SK-N-SH treated with all-trans-retinoic acid at 6 μM for 48 hours (cell line): ENCODE results near the gene ARMCX5.

Source experiments
- ATAC-seq: fragments of 200-7000 bp; cut with Tn5 transposase; 3 replicates; pipeline ENCODE4 v1.9.1; 2020; ENCODE audit warnings: mild to moderate bottlenecking, moderate library complexity
- ARNTL ChIP-seq: fragments of 450-650 bp; formaldehyde crosslinking; IDR thresholded peaks from 2 replicates; pipeline ENCODE4 v1.5.0; 2020; ENCODE audit warnings: low read depth, mild to moderate bottlenecking, moderate library complexity, borderline replicate concordance
- BACH2 ChIP-seq: fragments of 250-450 bp; sonication (Bioruptor Pico); IDR thresholded peaks from 2 replicates; pipeline ENCODE4 v1.9.0; 2021; ENCODE audit warnings: mild to moderate bottlenecking, borderline replicate concordance
- CSDC2 ChIP-seq: fragments of 250-450 bp; sonication (Bioruptor Pico); IDR thresholded peaks from 2 replicates; pipeline ENCODE4 v1.5.0; 2020; ENCODE audit warnings: mild to moderate bottlenecking, moderate library complexity
- ESRRG ChIP-seq: fragments of 250-450 bp; sonication (Bioruptor Pico); IDR thresholded peaks from 2 replicates; pipeline ENCODE4 v1.6.1; 2021; ENCODE audit warnings: mild to moderate bottlenecking
- GLIS3 ChIP-seq: fragments of 250-450 bp; sonication (Bioruptor Pico); IDR thresholded peaks from 2 replicates; pipeline ENCODE4 v1.5.0; 2020; ENCODE audit warnings: mild to moderate bottlenecking, moderate library complexity
- ISL1 ChIP-seq: fragments of 250-450 bp; sonication (Bioruptor Pico); IDR thresholded peaks from 2 replicates; pipeline ENCODE4 v2.1.2; 2022; ENCODE audit warnings: mild to moderate bottlenecking, moderate library complexity
- OSR1 ChIP-seq: fragments of 250-450 bp; sonication (Bioruptor Pico); IDR thresholded peaks from 2 replicates; pipeline ENCODE4 v1.8.0; 2022; ENCODE audit warnings: moderate library complexity, mild to moderate bottlenecking, inconsistent platforms
- RARB ChIP-seq: fragments of 250-450 bp; sonication (Bioruptor Pico); IDR thresholded peaks from 2 replicates; pipeline ENCODE4 v1.8.0; 2021; ENCODE audit warnings: mild to moderate bottlenecking, moderate library complexity
- SNAI2 ChIP-seq: fragments of 250-450 bp; sonication (Bioruptor Pico); IDR thresholded peaks from 2 replicates; pipeline ENCODE4 v1.5.0; 2020; ENCODE audit warnings: mild to moderate bottlenecking, moderate library complexity
- TCF4 ChIP-seq: fragments of 250-450 bp; sonication (Bioruptor Pico); IDR thresholded peaks from 2 replicates; pipeline ENCODE4 v1.8.0; 2021; ENCODE audit warnings: mild to moderate bottlenecking, moderate library complexity, borderline replicate concordance
- TOX ChIP-seq: fragments of 250-450 bp; sonication (Bioruptor Pico); IDR thresholded peaks from 2 replicates; pipeline ENCODE4 v1.8.0; 2021; ENCODE audit warnings: mild to moderate bottlenecking, moderate library complexity, borderline replicate concordance
- ZC3H10 ChIP-seq: fragments of 250-450 bp; sonication (Bioruptor Pico); IDR thresholded peaks from 2 replicates; pipeline ENCODE4 v1.5.1; 2021; ENCODE audit warnings: mild to moderate bottlenecking, moderate library complexity
- ZFP30 ChIP-seq: fragments of 450-650 bp; formaldehyde crosslinking; IDR thresholded peaks from 2 replicates; pipeline ENCODE4 v1.5.0; 2022; ENCODE audit warnings: mild to moderate bottlenecking, moderate library complexity
- ZNF565 ChIP-seq: fragments of 450-650 bp; formaldehyde crosslinking; conservative IDR thresholded peaks from 2 replicates; pipeline ENCODE4 v1.5.0; 2020; ENCODE audit warnings: low read depth, mild to moderate bottlenecking, moderate library complexity
- ZNF8 ChIP-seq: fragments of 450-650 bp; formaldehyde crosslinking; IDR thresholded peaks from 2 replicates; pipeline ENCODE4 v1.5.0; 2020; ENCODE audit warnings: mild to moderate bottlenecking, moderate library complexity
- TF ChIP-seq, protein P1 (sequence below): fragments of 250-450 bp; sonication (Bioruptor Pico); IDR thresholded peaks from 2 replicates; pipeline ENCODE4 v1.5.0; 2020; ENCODE audit warnings: mild to moderate bottlenecking, moderate library complexity
- TF ChIP-seq, protein P2 (sequence below): fragments of 250-450 bp; sonication (Bioruptor Pico); IDR thresholded peaks from 2 replicates; pipeline ENCODE4 v1.8.0; 2020; ENCODE audit warnings: mild to moderate bottlenecking, moderate library complexity, borderline replicate concordance
- TF ChIP-seq, protein P3 (sequence below): fragments of 250-450 bp; sonication (Bioruptor Pico); IDR thresholded peaks from 2 replicates; pipeline ENCODE4 v1.5.1; 2020; ENCODE audit warnings: low read depth, mild to moderate bottlenecking, moderate library complexity
- TF ChIP-seq, protein P4 (sequence below): fragments of 250-450 bp; sonication (Bioruptor Pico); IDR thresholded peaks from 2 replicates; pipeline ENCODE4 v1.5.1; 2021; ENCODE audit warnings: mild to moderate bottlenecking, moderate library complexity
- TF ChIP-seq, protein P5 (sequence below): fragments of 250-450 bp; sonication (Bioruptor Pico); IDR thresholded peaks from 2 replicates; pipeline ENCODE4 v1.8.0; 2021; ENCODE audit warnings: low read depth, mild to moderate bottlenecking, moderate library complexity, borderline replicate concordance

Gene ARMCX5

DNA sequence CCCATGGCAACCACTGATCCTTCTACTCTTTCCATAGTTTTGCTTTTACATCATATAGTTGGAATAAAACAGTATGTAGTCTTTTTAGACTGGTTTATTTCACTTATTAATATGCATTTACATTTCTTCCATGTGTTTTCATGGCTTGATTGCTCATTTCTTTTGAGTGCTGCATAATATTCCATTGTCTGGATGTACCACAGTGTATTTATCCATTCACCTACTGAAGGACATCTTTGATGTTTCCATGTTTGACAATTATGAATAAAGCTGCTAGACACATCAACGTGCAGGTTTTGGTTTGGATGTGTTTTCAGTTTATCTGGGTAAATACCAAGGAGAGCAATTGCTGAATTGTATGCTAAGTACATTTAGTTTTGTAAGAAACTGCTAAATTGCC, 38.2 kb downstream of the ARMCX5 start:
- TF ChIP-seq OSR1 = no peak
- TF ChIP-seq TCF4 (CRISPR knock-in tag) = no peak
- TF ChIP-seq ZNF8 (CRISPR knock-in tag) = peak; percentile 97
- TF ChIP-seq GLIS3 (CRISPR knock-in tag) = no peak
- no peak for TF ChIP-seq ZC3H10
- TF ChIP-seq, protein P1, sequence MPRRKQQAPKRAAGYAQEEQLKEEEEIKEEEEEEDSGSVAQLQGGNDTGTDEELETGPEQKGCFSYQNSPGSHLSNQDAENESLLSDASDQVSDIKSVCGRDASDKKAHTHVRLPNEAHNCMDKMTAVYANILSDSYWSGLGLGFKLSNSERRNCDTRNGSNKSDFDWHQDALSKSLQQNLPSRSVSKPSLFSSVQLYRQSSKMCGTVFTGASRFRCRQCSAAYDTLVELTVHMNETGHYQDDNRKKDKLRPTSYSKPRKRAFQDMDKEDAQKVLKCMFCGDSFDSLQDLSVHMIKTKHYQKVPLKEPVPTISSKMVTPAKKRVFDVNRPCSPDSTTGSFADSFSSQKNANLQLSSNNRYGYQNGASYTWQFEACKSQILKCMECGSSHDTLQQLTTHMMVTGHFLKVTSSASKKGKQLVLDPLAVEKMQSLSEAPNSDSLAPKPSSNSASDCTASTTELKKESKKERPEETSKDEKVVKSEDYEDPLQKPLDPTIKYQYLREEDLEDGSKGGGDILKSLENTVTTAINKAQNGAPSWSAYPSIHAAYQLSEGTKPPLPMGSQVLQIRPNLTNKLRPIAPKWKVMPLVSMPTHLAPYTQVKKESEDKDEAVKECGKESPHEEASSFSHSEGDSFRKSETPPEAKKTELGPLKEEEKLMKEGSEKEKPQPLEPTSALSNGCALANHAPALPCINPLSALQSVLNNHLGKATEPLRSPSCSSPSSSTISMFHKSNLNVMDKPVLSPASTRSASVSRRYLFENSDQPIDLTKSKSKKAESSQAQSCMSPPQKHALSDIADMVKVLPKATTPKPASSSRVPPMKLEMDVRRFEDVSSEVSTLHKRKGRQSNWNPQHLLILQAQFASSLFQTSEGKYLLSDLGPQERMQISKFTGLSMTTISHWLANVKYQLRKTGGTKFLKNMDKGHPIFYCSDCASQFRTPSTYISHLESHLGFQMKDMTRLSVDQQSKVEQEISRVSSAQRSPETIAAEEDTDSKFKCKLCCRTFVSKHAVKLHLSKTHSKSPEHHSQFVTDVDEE (CRISPR knock-in tag) = no peak
- ATAC-seq = no peak

DNA sequence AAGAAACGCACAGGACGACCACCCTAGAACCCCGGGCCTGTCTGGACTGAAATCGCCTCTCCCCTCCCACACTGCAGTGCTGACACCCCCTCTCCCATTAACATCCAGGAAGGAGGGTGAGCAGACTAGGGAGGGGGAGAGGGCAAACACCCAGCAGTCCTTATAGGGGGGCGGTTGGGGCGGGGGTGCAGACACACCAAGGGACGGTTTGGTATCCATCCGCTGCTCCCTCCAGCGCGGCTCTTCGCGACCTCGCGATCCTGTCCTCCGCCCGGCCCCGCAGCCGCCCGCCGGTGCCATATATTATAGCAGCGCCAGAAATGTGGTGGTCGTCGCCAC, 51.6 kb downstream of the ARMCX5 start:
- peak; percentile 37 for ATAC-seq
- TF ChIP-seq ZC3H10 (no peak), ISL1 (CRISPR knock-in tag) (no peak), SNAI2 (CRISPR knock-in tag) (no peak), ZNF8 (CRISPR knock-in tag) (no peak), GLIS3 (CRISPR knock-in tag) (no peak), TOX (CRISPR knock-in tag) (no peak), ZFP30 (CRISPR knock-in tag) (no peak), ESRRG (CRISPR knock-in tag) (no peak), CSDC2 (CRISPR knock-in tag) (no peak), ZNF565 (CRISPR knock-in tag) (no peak)
- TF ChIP-seq, protein P2, sequence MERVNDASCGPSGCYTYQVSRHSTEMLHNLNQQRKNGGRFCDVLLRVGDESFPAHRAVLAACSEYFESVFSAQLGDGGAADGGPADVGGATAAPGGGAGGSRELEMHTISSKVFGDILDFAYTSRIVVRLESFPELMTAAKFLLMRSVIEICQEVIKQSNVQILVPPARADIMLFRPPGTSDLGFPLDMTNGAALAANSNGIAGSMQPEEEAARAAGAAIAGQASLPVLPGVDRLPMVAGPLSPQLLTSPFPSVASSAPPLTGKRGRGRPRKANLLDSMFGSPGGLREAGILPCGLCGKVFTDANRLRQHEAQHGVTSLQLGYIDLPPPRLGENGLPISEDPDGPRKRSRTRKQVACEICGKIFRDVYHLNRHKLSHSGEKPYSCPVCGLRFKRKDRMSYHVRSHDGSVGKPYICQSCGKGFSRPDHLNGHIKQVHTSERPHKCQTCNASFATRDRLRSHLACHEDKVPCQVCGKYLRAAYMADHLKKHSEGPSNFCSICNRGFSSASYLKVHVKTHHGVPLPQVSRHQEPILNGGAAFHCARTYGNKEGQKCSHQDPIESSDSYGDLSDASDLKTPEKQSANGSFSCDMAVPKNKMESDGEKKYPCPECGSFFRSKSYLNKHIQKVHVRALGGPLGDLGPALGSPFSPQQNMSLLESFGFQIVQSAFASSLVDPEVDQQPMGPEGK = no peak
- TF ChIP-seq, protein P3, sequence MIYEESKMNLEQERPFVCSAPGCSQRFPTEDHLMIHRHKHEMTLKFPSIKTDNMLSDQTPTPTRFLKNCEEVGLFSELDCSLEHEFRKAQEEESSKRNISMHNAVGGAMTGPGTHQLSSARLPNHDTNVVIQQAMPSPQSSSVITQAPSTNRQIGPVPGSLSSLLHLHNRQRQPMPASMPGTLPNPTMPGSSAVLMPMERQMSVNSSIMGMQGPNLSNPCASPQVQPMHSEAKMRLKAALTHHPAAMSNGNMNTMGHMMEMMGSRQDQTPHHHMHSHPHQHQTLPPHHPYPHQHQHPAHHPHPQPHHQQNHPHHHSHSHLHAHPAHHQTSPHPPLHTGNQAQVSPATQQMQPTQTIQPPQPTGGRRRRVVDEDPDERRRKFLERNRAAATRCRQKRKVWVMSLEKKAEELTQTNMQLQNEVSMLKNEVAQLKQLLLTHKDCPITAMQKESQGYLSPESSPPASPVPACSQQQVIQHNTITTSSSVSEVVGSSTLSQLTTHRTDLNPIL = no peak

DNA sequence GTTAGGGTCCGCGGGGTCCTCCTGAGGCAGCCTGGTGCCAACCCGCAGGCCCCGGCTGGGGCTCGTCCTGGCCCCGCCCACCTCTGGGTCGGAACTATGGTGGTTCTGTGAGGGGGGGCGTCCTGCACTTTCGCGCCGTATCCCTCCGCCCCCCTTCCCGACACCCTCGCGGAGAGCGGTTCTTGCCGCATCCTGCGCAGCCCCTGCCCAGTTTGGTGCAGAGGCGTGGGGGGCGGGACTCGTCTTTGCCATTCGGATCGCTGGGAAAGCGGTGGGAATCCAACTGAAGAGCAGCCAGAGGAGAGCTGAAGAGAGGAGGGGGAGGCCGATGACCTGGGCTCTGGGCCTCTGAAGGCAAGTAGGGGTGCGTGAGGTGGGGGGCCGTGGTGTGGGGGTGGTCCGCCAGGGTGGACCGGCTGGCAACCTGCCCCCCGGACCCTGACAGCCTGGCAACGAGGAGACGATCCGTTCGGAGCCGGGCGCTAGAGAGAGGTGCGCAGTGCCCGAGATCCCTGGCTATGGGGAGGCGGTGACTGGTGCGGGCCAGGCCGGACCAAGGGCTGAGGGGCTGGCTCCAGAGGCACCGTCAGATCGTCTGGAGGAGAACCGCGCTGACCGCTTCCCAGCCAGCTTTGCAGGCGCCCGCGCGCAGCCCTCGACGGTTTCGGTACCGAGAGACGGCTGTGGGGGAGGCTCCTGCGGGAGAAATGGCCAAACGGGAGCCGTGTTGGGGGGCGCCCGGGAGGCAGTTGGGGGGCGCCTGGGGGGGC, 52.1 kb downstream of the ARMCX5 start, which contains the start of gene GPRASP1:
TSS of gene GPRASP1 (plus strand) at position 242 of the 770 bp plus-strand sequence. CDS start 2,431 bp downstream, outside the sequence.
- ATAC-seq = peak; percentile 86
- TF ChIP-seq, protein P2 = peak; percentile 49; the same call in 1 of the 2 replicates
- TF ChIP-seq OSR1 = no peak
- TF ChIP-seq, all 23 proteins: peak for 1

DNA sequence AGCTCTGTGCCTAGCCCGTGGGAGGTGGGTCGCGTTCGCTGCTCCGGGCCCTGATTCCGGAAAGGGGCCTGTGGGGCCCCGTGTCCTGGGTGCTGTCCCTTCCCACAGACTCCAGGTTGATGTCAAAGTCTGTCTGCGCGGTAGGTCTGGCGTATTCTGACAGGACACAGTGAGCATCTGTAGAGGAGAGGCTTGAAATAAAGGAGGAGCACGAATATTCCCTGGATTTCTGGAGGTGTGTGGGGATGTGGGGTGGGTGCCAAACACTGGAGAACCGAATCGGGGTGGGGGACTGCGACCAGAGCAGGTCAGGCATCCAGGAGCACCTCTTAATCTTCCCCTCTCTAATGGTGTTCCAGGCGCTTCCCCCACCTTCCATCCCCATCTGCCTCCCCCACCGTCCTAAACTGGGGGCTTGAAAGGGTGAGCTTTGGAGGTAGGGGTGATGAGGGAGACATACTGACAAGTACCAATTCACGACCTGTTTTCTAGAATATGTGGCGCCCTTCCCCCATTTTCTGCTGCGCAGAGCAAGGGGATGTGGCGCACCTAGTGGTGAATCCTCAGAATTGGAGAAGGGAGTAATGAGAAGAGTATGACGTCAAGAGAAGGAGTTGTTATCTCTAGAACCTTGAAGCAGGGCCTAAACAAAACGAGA, 52.8 kb downstream of the ARMCX5 start:
- ATAC-seq = peak; percentile 80
- TF ChIP-seq OSR1 (no peak), ZFP30 (CRISPR knock-in tag) (no peak), ISL1 (CRISPR knock-in tag) (no peak), ZNF8 (CRISPR knock-in tag) (no peak), ESRRG (CRISPR knock-in tag) (no peak), BACH2 (CRISPR knock-in tag) (no peak), RARB (CRISPR knock-in tag) (no peak), CSDC2 (CRISPR knock-in tag) (no peak), SNAI2 (CRISPR knock-in tag) (no peak), GLIS3 (CRISPR knock-in tag) (no peak), ZC3H10 (no peak), ARNTL (CRISPR knock-in tag) (no peak), ZNF565 (CRISPR knock-in tag) (no peak)
- TF ChIP-seq, protein P2 = no peak
- TF ChIP-seq, protein P4, sequence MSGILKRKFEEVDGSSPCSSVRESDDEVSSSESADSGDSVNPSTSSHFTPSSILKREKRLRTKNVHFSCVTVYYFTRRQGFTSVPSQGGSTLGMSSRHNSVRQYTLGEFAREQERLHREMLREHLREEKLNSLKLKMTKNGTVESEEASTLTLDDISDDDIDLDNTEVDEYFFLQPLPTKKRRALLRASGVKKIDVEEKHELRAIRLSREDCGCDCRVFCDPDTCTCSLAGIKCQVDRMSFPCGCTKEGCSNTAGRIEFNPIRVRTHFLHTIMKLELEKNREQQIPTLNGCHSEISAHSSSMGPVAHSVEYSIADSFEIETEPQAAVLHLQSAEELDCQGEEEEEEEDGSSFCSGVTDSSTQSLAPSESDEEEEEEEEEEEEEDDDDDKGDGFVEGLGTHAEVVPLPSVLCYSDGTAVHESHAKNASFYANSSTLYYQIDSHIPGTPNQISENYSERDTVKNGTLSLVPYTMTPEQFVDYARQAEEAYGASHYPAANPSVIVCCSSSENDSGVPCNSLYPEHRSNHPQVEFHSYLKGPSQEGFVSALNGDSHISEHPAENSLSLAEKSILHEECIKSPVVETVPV (CRISPR knock-in tag) = no peak
- TF ChIP-seq, protein P5, sequence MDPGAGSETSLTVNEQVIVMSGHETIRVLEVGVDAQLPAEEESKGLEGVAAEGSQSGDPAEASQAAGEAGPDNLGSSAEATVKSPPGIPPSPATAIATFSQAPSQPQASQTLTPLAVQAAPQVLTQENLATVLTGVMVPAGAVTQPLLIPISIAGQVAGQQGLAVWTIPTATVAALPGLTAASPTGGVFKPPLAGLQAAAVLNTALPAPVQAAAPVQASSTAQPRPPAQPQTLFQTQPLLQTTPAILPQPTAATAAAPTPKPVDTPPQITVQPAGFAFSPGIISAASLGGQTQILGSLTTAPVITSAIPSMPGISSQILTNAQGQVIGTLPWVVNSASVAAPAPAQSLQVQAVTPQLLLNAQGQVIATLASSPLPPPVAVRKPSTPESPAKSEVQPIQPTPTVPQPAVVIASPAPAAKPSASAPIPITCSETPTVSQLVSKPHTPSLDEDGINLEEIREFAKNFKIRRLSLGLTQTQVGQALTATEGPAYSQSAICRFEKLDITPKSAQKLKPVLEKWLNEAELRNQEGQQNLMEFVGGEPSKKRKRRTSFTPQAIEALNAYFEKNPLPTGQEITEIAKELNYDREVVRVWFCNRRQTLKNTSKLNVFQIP (CRISPR knock-in tag) = no peak
